Endometrial microvascular endothelial cells (primary cell): ENCODE measurements around the gene UBE2I. TPM values are rescaled to one million over a fixed set of nuclear protein-coding genes. Genes with fewer than 3 reads are reported as not detected.
"Not testable (repeated sequence)": the region's sequence is repeated elsewhere in the genome, so short reads cannot be mapped to it uniquely, and the experiment has no call there.

Experiments
- in situ Hi-C: cut with HindIII; loops from 2 replicates; pipeline ENCODE4 v1.10.0; 2017; ENCODE audit warnings: low sequenced_read_pairs, low pct_unique_long_range_greater_than_20kb; ENCODE audit errors: inconsistent ontology term
- total RNA-seq: library from RNA; depleted of rRNA; stranded (reverse); fragments of >200 nt; gene quantifications from one replicate; pipeline ENCODE4 v1.2.3, GENCODE V29; 2015; ENCODE audit errors: inconsistent ontology term

The UBE2I gene
- total RNA-seq, 1 donor from 2014 or later = 62.4 TPM

- in situ Hi-C loops = no loop called here
Measured at GRCh38 chr16:1289477-1289866, 20.0 kb upstream of the UBE2I start.

GRCh38 chr16:1290063-1290501, 19.4 kb upstream of the UBE2I start:
- in situ Hi-C loops = no loop called here

GRCh38 chr16:1290860-1291575, 18.4 kb upstream of the UBE2I start:
- in situ Hi-C loops = no loop called here

- in situ Hi-C loops = no loop called here
Measured at GRCh38 chr16:1291576-1291974, 17.9 kb upstream of the UBE2I start.

GRCh38 chr16:1292208-1292607, 17.2 kb upstream of the UBE2I start:
- in situ Hi-C loops = not testable (repeated sequence)

GRCh38 chr16:1292808-1293207, 16.6 kb upstream of the UBE2I start:
- in situ Hi-C loops = not testable (repeated sequence)

- in situ Hi-C loops = no loop called here
Measured at GRCh38 chr16:1293921-1294656, 15.3 kb upstream of the UBE2I start.

GRCh38 chr16:1295465-1295864, 14.0 kb upstream of the UBE2I start:
- in situ Hi-C loops = no loop called here

- in situ Hi-C loops = not testable (repeated sequence)
Measured at GRCh38 chr16:1296688-1297017, 12.8 kb upstream of the UBE2I start.

- in situ Hi-C loops = no loop called here
Measured at GRCh38 chr16:1297018-1297696, 12.3 kb upstream of the UBE2I start.

- in situ Hi-C loops = no loop called here
Measured at GRCh38 chr16:1298406-1298805, 11.0 kb upstream of the UBE2I start.

- in situ Hi-C loops = no loop called here
Measured at GRCh38 chr16:1299012-1299867, 10.2 kb upstream of the UBE2I start.

GRCh38 chr16:1299868-1300203, 9.6 kb upstream of the UBE2I start:
- in situ Hi-C loops = no loop called here

- in situ Hi-C loops = no loop called here
Measured at GRCh38 chr16:1300664-1301476, 8.6 kb upstream of the UBE2I start.

- in situ Hi-C loops = no loop called here
Measured at GRCh38 chr16:1301562-1301961, 7.9 kb upstream of the UBE2I start.

GRCh38 chr16:1305823-1306222, 3.6 kb upstream of the UBE2I start:
- in situ Hi-C loops = no loop called here

GRCh38 chr16:1306334-1306733, 3.1 kb upstream of the UBE2I start:
- in situ Hi-C loops = no loop called here
